SK-N-MC (cell line): ENCODE results near the gene CCND1.

Experiments used
- DNase-seq: peaks from one replicate; pipeline ENCODE4 v3.0.0-alpha.2; 2011; ENCODE audit warnings: low read depth, low spot score
- H3K27ac ChIP-seq: fragments of 200-600 bp; sonication (generic); 2 replicates; pipeline ENCODE4 v1.5.1; 2016; ENCODE audit warnings: mixed run types
- H3K36me3 ChIP-seq: fragments of 200-600 bp; sonication (generic); 2 replicates; pipeline ENCODE4 v1.6.1; 2017; ENCODE audit warnings: antibody characterized with exemption, low read length, mixed read lengths; ENCODE audit not compliant: insufficient read depth
- H3K4me3 ChIP-seq: fragments of 200-600 bp; sonication (generic); 2 replicates; pipeline ENCODE4 v1.5.1; 2016
- H3K9ac ChIP-seq: fragments of 200-600 bp; sonication (generic); 2 replicates; pipeline ENCODE4 v1.8.0; 2017; ENCODE audit warnings: mixed run types, mixed read lengths; ENCODE audit not compliant: insufficient read length
- H3K9me3 ChIP-seq: fragments of 200-600 bp; sonication (generic); 2 replicates; pipeline ENCODE4 v1.6.1; 2017; ENCODE audit warnings: low read depth, mild to moderate bottlenecking, antibody characterized with exemption, low read length, moderate library complexity, mixed read lengths
- EZH2 ChIP-seq: fragments of 200-600 bp; sonication (generic); IDR thresholded peaks from one replicate; pipeline ENCODE4 v1.6.1; 2017; ENCODE audit warnings: antibody characterized with exemption
- FOXP2 ChIP-seq: optimal IDR thresholded peaks from 2 replicates; pipeline ENCODE3; 2011; ENCODE audit warnings: mild to moderate bottlenecking, moderate library complexity; ENCODE audit not compliant: insufficient read depth; ENCODE audit errors: extremely low read length, control extremely low read depth
- POLR2AphosphoS5 ChIP-seq: IDR thresholded peaks from 2 replicates; pipeline ENCODE4 v1.6.1; 2012; ENCODE audit warnings: mild to moderate bottlenecking, low read depth, low read length, borderline replicate concordance

CCND1 gene

DNA sequence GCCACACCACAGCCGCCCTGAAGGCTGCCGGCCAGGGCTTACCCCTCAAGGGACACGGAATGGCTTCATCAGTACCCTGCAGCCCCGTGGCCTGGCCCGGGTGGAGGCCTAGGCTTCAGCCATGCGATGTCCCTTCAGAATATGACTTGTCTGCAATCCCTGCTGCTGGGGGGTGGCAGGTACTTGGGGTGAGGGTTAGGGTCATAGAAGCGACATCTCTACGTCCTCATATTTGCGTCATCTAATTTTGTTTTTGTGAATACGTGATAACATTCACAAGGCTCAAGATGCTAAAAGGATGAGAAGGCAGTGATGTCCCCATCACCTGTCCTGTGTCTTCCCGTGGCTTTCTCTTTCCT is 6.4 kb downstream of the CCND1 start:
- Histone ChIP-seq H3K36me3 (peaks cover 99% of the 10 kb centered on the region), H3K9me3 (no peaks in the 10 kb centered on the region), H3K9ac (peak overlapping the region; percentile 99), H3K4me3 (peak overlapping the region; percentile 99), H3K27ac (peak overlapping the region; percentile 98)
- DNase-seq: no peak
- TF ChIP-seq EZH2 (no peak), POLR2AphosphoS5 (no peak), FOXP2 (no peak)

GRCh38 chr11:69647761-69648497 is 7.0 kb downstream of the CCND1 start:
- H3K9ac ChIP-seq: peak overlapping the region; percentile 3
- H3K36me3 ChIP-seq: peaks cover 100% of the 10 kb centered on the region
- H3K9me3 ChIP-seq: no peaks in the 10 kb centered on the region
- H3K27ac ChIP-seq: peak overlapping the region; percentile 98
- TF ChIP-seq FOXP2: no peak
- TF ChIP-seq POLR2AphosphoS5: peak; percentile 66
- no peak for DNase-seq
- H3K4me3 ChIP-seq: peak overlapping the region; percentile 99

GRCh38 chr11:69648679-69649575 is 8.0 kb downstream of the CCND1 start:
- peaks cover 100% of the 10 kb centered on the region for H3K36me3 ChIP-seq

DNA sequence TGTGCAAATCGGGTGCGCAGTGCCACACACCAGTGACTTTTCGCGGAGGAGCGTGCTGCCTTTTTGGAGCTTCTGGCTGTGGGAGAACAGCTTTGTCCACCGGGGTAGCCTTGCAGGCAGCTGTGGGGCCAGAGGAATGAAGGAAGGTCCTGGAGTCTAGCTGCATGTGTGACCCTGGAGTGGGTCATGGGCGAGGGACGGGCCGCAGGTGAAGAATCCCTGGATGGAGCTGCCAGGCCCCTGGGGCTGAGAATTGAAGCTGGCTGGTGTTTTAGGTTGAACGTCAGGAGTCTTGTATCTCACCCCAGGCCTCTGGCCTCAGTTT is 8.6 kb downstream of the CCND1 start:
- Histone ChIP-seq H3K4me3 (no peak overlapping the region), H3K27ac (peak overlapping the region; percentile 98), H3K36me3 (peaks cover 97% of the 10 kb centered on the region), H3K9ac (peak overlapping the region; percentile 50), H3K9me3 (no peaks in the 10 kb centered on the region)
- DNase-seq: no peak
- no peak for TF ChIP-seq EZH2
- TF ChIP-seq FOXP2: no peak
- TF ChIP-seq POLR2AphosphoS5: no peak; the same call in 1 of the 2 replicates

More at GRCh38 chr11:69648679-69649575, 8.0 kb downstream of the CCND1 start:
- no peak for TF ChIP-seq EZH2
- TF ChIP-seq POLR2AphosphoS5: peak; percentile 28; the same call in 1 of the 2 replicates
- Histone ChIP-seq H3K9ac (peak overlapping the region; percentile 3), H3K9me3 (no peaks in the 10 kb centered on the region), H3K27ac (peak overlapping the region; percentile 98), H3K4me3 (no peak overlapping the region)
- no peak for DNase-seq

GRCh38 chr11:69650081-69650831 is 9.3 kb downstream of the CCND1 start:
- no peaks in the 10 kb centered on the region for H3K9me3 ChIP-seq
- DNase-seq: no peak
- H3K4me3 ChIP-seq: no peak overlapping the region
- TF ChIP-seq FOXP2: no peak
- peak; percentile 46 for TF ChIP-seq POLR2AphosphoS5
- peak overlapping the region; percentile 98 for H3K27ac ChIP-seq
- H3K36me3 ChIP-seq: peaks cover 90% of the 10 kb centered on the region
- peak overlapping the region; percentile 50 for H3K9ac ChIP-seq

GRCh38 chr11:69650832-69651344 is 9.9 kb downstream of the CCND1 start:
- H3K27ac ChIP-seq: peak overlapping the region; percentile 98
- no peak for DNase-seq
- no peaks in the 10 kb centered on the region for H3K9me3 ChIP-seq
- H3K36me3 ChIP-seq: peaks cover 84% of the 10 kb centered on the region
- TF ChIP-seq POLR2AphosphoS5 (peak; percentile 10; the same call in 1 of the 2 replicates), EZH2 (no peak)
- no peak overlapping the region for H3K9ac ChIP-seq
- H3K4me3 ChIP-seq: no peak overlapping the region

GRCh38 chr11:69651834-69652620 is 11.1 kb downstream of the CCND1 start:
- Histone ChIP-seq H3K4me3 (no peak overlapping the region), H3K9ac (no peak overlapping the region), H3K27ac (peak overlapping the region; percentile 98), H3K36me3 (peaks cover 72% of the 10 kb centered on the region), H3K9me3 (no peaks in the 10 kb centered on the region)
- no peak for TF ChIP-seq FOXP2
- peak; percentile 18 for TF ChIP-seq POLR2AphosphoS5
- TF ChIP-seq EZH2: no peak
- no peak for DNase-seq

DNA sequence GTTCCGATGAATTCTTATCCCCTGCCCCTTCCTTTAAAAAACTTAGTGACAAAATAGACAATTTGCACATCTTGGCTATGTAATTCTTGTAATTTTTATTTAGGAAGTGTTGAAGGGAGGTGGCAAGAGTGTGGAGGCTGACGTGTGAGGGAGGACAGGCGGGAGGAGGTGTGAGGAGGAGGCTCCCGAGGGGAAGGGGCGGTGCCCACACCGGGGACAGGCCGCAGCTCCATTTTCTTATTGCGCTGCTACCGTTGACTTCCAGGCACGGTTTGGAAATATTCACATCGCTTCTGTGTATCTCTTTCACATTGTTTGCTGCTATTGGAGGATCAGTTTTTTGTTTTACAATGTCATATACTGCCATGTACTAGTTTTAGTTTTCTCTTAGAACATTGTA is 12.0 kb downstream of the CCND1 start:
- H3K4me3 ChIP-seq: no peak overlapping the region
- no peaks in the 10 kb centered on the region for H3K9me3 ChIP-seq
- TF ChIP-seq FOXP2 (no peak), EZH2 (no peak), POLR2AphosphoS5 (peak; percentile 61)
- no peak for DNase-seq
- H3K9ac ChIP-seq: no peak overlapping the region
- peaks cover 63% of the 10 kb centered on the region for H3K36me3 ChIP-seq
- peak overlapping the region; percentile 98 for H3K27ac ChIP-seq
